Naive thymus-derived CD8-positive, alpha-beta T cell (primary cell): ENCODE measurements around the gene SLC25A14. TPM values are rescaled to one million over a fixed set of nuclear protein-coding genes. Genes with fewer than 3 reads are reported as not detected.

Source experiments
- polyA plus RNA-seq, 3 donors: library from polyadenylated mRNA; unstranded; fragments of 300-500 nt; fragmentation: Illumina TruSeq; gene quantifications; one replicate each; pipeline ENCODE4 v1.2.3, GENCODE V29; 2021
- total RNA-seq, 8 experiments: library from RNA in 2 of 8; stranded (reverse) in 2 of 8; gene quantifications; one replicate each; pipeline ENCODE4 v1.2.3 and lab custom pipeline; 2021 to 2026

Gene SLC25A14
- total and polyA plus RNA-seq, 5 experiments from 2014 or later = 3.9 to 15.3 (median 7.3) TPM

Other genes starting within 250 kb of the SLC25A14 start
- gene ELF4, start 229.4 kb upstream of the SLC25A14 start, total RNA-seq = 10 to 100 TPM; 17.9 to 18.2 TPM
- 10 to 100 TPM in 1 of 3 donors, 1 to 10 TPM in 2; 7.7 to 10.9 (median 9.2) TPM for gene ELF4, start 229.4 kb upstream of the SLC25A14 start, polyA plus RNA-seq
- 10 to 100 TPM; 25.1 to 26.3 TPM for gene AIFM1, start 174.1 kb upstream of the SLC25A14 start, total RNA-seq
- 10 to 100 TPM; 27.8 to 36.9 (median 32.8) TPM for gene AIFM1, start 174.1 kb upstream of the SLC25A14 start, polyA plus RNA-seq
- 10 to 100 TPM; 14.5 to 16.7 TPM for gene RAB33A, start 168.0 kb upstream of the SLC25A14 start, total RNA-seq
- 10 to 100 TPM; 10.6 to 21.1 (median 10.9) TPM for gene RAB33A, start 168.0 kb upstream of the SLC25A14 start, polyA plus RNA-seq
- gene ZNF280C, start 71.0 kb upstream of the SLC25A14 start, total RNA-seq = 1 to 10 TPM; 5.7 to 6.7 TPM
- gene ZNF280C, start 71.0 kb upstream of the SLC25A14 start, polyA plus RNA-seq = 1 to 10 TPM; 1.3 to 3.5 (median 2.9) TPM
- not detected for gene GPR119, start 45.8 kb downstream of the SLC25A14 start, total RNA-seq
- gene GPR119, start 45.8 kb downstream of the SLC25A14 start, polyA plus RNA-seq = not detected
- gene RBMX2, start 62.1 kb downstream of the SLC25A14 start, total RNA-seq = 10 to 100 TPM; 23.9 to 25.1 TPM
- 10 to 100 TPM; 21.2 to 23.1 (median 21.9) TPM for gene RBMX2, start 62.1 kb downstream of the SLC25A14 start, polyA plus RNA-seq